Keratinocyte (primary cell): ENCODE measurements around the gene VIPR2. TPM values are rescaled to one million over a fixed set of nuclear protein-coding genes. Genes with fewer than 3 reads are reported as not detected.

ENCODE experiments used
- DNase-seq: peaks from one replicate; pipeline ENCODE4 v3.0.0-alpha.2; 2011; ENCODE audit warnings: low read depth, missing footprints, low spot score
- FAIRE-seq: peaks from 2 replicates; lab custom pipeline; 2011; peaks lifted over from hg19 to GRCh38; lab: Jason Lieb, UNC
- H2AFZ ChIP-seq: 2 replicates; pipeline ENCODE4 v1.6.0; 2012; ENCODE audit warnings: low read length, control low read depth, inconsistent platforms; ENCODE audit not compliant: control insufficient read depth
- H3K27ac ChIP-seq: 2 replicates; pipeline ENCODE4 v1.5.1; 2011; ENCODE audit warnings: low read length; ENCODE audit not compliant: control insufficient read depth, insufficient read depth
- H3K27me3 ChIP-seq: 3 replicates; pipeline ENCODE4 v1.6.0; 2011; ENCODE audit warnings: low read length; ENCODE audit not compliant: control insufficient read depth, insufficient read depth; ENCODE audit errors: extremely low read depth
- H3K36me3 ChIP-seq, 2 experiments: 2 replicates in 1 of 2; 3 replicates in 1 of 2; pipeline ENCODE4 v1.5.1; 2011; ENCODE audit warnings: low read length in 2 of 2, mild to moderate bottlenecking in 1 of 2; ENCODE audit not compliant: control insufficient read depth in 2 of 2, insufficient read depth in 2 of 2; ENCODE audit errors: extremely low read depth in 1 of 2
- H3K4me1 ChIP-seq: 3 replicates; pipeline ENCODE4 v1.5.1; 2011; ENCODE audit warnings: low read length; ENCODE audit not compliant: control insufficient read depth, insufficient read depth; ENCODE audit errors: extremely low read depth
- H3K4me2 ChIP-seq: 3 replicates; pipeline ENCODE4 v1.6.0; 2011; ENCODE audit warnings: low read depth, low read length; ENCODE audit not compliant: control insufficient read depth, insufficient read depth; ENCODE audit errors: extremely low read depth
- H3K4me3 ChIP-seq, 3 experiments: fragments of 200-600 bp in 1 of 3; sonication (generic) in 1 of 3; 2 replicates in 2 of 3; 3 replicates in 1 of 3; pipeline ENCODE4 v1.5.1; 2011 to 2016; ENCODE audit warnings: low read length in 3 of 3, mild to moderate bottlenecking in 3 of 3, control low read depth in 2 of 3, inconsistent platforms in 1 of 3, low read depth in 1 of 3, mixed read lengths in 1 of 3, mixed run types in 1 of 3, moderate library complexity in 1 of 3; ENCODE audit not compliant: control insufficient read depth in 2 of 3, insufficient read depth in 2 of 3; ENCODE audit errors: extremely low read depth in 1 of 3
- H3K79me2 ChIP-seq: 2 replicates; pipeline ENCODE4 v1.6.0; 2012; ENCODE audit warnings: low read length; ENCODE audit not compliant: control insufficient read depth, insufficient read depth
- H3K9ac ChIP-seq: 3 replicates; pipeline ENCODE4 v1.6.0; 2011; ENCODE audit warnings: low read length; ENCODE audit not compliant: control insufficient read depth, insufficient read depth; ENCODE audit errors: extremely low read depth
- H3K9me1 ChIP-seq: 3 replicates; pipeline ENCODE4 v1.6.0; 2011; ENCODE audit warnings: low read length; ENCODE audit not compliant: control insufficient read depth, insufficient read depth; ENCODE audit errors: extremely low read depth
- H3K9me3 ChIP-seq: 2 replicates; pipeline ENCODE4 v1.5.1; 2012; ENCODE audit warnings: low read depth, low read length; ENCODE audit not compliant: control insufficient read depth
- H4K20me1 ChIP-seq: 3 replicates; pipeline ENCODE4 v1.6.0; 2011; ENCODE audit warnings: low read length; ENCODE audit not compliant: control insufficient read depth, insufficient read depth; ENCODE audit errors: extremely low read depth
- EZH2 ChIP-seq: IDR thresholded peaks from one replicate; pipeline ENCODE4 v1.6.1; 2012; ENCODE audit warnings: inconsistent platforms, mild to moderate bottlenecking, low read length, moderate library complexity
- dilution Hi-C: fragments of 300-500 bp; cut with MboI; formaldehyde crosslinking; loops from one replicate; pipeline ENCODE4 v1.7.0; 2020; ENCODE audit warnings: low sequenced_read_pairs; ENCODE audit not compliant: extremely low pct_ligation_motif_present
- polyA plus RNA-seq, 5 experiments: library from polyadenylated mRNA; depleted of rRNA in 3 of 5; stranded (reverse) in 3 of 5; stranded (forward) in 1 of 5; unstranded in 1 of 5; fragments of >200 nt; gene quantifications; 1 replicate in 1 of 5; 2 replicates in 3 of 5; 3 replicates in 1 of 5; pipeline versions ENCODE4 v1.2.1 to v1.2.3, GENCODE V29; 2011 to 2012; ENCODE audit warnings: missing spikeins in 2 of 5, low read depth in 1 of 5, low replicate concordance in 1 of 5
- TF ChIP-seq, protein P1 (sequence below), 3 experiments: IDR thresholded peaks in 1 of 3; conservative IDR thresholded peaks in 1 of 3; optimal IDR thresholded peaks in 1 of 3; 2 replicates in 2 of 3; 3 replicates in 1 of 3; pipeline versions ENCODE3 to v1.5.1; 2011; ENCODE audit warnings: low read length in 3 of 3, mild to moderate bottlenecking in 3 of 3, moderate library complexity in 2 of 3, control low read depth in 1 of 3, inconsistent platforms in 1 of 3; ENCODE audit not compliant: insufficient read depth in 2 of 3; ENCODE audit errors: extremely low read depth in 1 of 3

VIPR2 gene
- polyA plus RNA-seq, 1 donor (not counting 4 experiments of a cell fraction or from before 2014, with no cell fraction given) = not detected

DNA sequence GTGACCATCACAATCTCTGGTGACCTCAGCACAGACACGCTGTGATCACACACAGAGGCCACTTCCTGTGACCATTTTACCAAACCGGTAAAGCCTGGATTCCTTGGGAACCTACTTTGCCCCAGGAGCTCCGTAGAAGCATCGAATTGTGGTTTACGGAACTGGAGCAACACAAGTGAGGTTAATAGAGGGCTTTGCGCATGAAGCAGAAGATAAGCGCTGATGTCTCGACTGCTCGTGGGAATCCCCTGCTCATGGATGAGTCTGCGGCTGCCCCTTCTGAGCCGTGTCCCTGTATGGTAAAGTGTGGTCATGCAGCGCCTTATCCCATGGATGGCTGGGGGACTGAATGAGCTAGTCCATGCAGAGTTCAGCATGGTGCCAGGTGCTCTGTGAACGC, 53.6 kb downstream of the VIPR2 start:
- no peak for FAIRE-seq
- no peaks in the 10 kb centered on the region for H3K9me1 ChIP-seq
- H3K4me2 ChIP-seq = no peak overlapping the region
- H2AFZ ChIP-seq = no peak overlapping the region
- H3K79me2 ChIP-seq = no peaks in the 10 kb centered on the region
- no peak overlapping the region for H3K27ac ChIP-seq
- peaks cover 17% of the 10 kb centered on the region for H3K9me3 ChIP-seq
- TF ChIP-seq EZH2 = no peak
- TF ChIP-seq, protein P1, sequence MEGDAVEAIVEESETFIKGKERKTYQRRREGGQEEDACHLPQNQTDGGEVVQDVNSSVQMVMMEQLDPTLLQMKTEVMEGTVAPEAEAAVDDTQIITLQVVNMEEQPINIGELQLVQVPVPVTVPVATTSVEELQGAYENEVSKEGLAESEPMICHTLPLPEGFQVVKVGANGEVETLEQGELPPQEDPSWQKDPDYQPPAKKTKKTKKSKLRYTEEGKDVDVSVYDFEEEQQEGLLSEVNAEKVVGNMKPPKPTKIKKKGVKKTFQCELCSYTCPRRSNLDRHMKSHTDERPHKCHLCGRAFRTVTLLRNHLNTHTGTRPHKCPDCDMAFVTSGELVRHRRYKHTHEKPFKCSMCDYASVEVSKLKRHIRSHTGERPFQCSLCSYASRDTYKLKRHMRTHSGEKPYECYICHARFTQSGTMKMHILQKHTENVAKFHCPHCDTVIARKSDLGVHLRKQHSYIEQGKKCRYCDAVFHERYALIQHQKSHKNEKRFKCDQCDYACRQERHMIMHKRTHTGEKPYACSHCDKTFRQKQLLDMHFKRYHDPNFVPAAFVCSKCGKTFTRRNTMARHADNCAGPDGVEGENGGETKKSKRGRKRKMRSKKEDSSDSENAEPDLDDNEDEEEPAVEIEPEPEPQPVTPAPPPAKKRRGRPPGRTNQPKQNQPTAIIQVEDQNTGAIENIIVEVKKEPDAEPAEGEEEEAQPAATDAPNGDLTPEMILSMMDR (optimal IDR thresholded peaks at IDR 0.05 in 1 of 3, IDR thresholded peaks at IDR 0.05 in 1 of 3, conservative IDR thresholded peaks at IDR 0.05 in 1 of 3; ENCODE audit: extremely low read depth in 1 of 3, insufficient read depth in 2 of 3, low read length in 3 of 3) = no peak
- H3K27me3 ChIP-seq = no peaks in the 10 kb centered on the region
- H3K4me3 ChIP-seq = no peak overlapping the region
- H3K36me3 ChIP-seq = no peaks in the 10 kb centered on the region
- no peak overlapping the region for H3K9ac ChIP-seq
- dilution Hi-C loops = no loop called here
- DNase-seq = no peak
- H3K4me1 ChIP-seq = no peaks in the 10 kb centered on the region
- no peaks in the 10 kb centered on the region for H4K20me1 ChIP-seq

DNA sequence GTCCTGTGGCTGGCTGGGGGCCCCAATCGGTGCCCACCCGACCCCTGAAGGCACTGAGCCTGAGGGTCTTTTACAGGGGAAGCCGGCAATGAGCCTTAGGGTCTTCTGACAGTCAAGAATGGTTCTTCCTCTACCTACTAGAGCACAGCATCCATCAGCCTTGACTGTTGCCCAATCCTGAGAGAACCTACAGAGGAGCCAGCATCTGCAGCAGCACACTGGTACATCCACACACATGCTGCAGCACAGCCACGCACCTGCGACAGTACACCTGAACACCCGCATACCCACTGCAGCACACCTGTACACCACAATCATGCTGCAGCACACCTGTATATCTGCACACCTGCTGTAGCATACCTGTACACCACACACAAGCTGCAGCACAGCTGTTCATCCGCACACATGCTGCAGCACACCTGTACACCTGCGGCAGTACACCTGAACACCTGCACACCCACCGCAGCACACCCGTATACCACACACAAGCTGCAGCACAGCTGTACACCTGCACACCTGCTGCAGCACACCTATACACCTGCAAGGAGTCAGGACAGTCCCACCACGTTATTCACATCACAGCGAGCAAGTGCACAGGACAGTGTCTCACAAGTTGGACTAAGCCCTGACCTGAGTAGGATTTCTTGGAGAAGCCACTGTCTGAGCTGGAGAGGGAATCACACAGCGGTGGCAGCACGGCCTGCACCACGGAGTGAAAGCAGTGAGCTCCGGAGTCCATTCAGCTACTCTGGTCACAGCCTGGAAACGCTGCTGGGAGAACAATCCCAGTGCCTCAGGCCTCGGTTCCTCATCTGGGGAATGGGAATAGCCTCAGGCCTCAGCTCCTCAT, 56.4 kb downstream of the VIPR2 start:
- H3K27me3 ChIP-seq = no peaks in the 10 kb centered on the region
- dilution Hi-C loops = no loop called here
- no peak for TF ChIP-seq EZH2
- TF ChIP-seq, protein P1 (optimal IDR thresholded peaks at IDR 0.05 in 1 of 3, IDR thresholded peaks at IDR 0.05 in 1 of 3, conservative IDR thresholded peaks at IDR 0.05 in 1 of 3; ENCODE audit: extremely low read depth in 1 of 3, insufficient read depth in 2 of 3, low read length in 3 of 3) = no peak
- H3K4me3 ChIP-seq = no peak overlapping the region
- H3K9me1 ChIP-seq = no peaks in the 10 kb centered on the region
- H3K79me2 ChIP-seq = no peaks in the 10 kb centered on the region
- H4K20me1 ChIP-seq = no peaks in the 10 kb centered on the region
- no peak overlapping the region for H3K27ac ChIP-seq
- no peak overlapping the region for H2AFZ ChIP-seq
- no peaks in the 10 kb centered on the region for H3K36me3 ChIP-seq
- H3K9ac ChIP-seq = no peak overlapping the region
- peaks cover 17% of the 10 kb centered on the region for H3K9me3 ChIP-seq
- no peak for DNase-seq
- no peak for FAIRE-seq
- H3K4me1 ChIP-seq = no peaks in the 10 kb centered on the region
- H3K4me2 ChIP-seq = no peak overlapping the region
